CD4-positive, alpha-beta T cell (primary cell): Measurements from ENCODE around the gene ALAS1. TPM values are rescaled to one million over a fixed set of nuclear protein-coding genes. Genes with fewer than 3 reads are reported as not detected.

Source experiments
- ATAC-seq: fragments of 200-7000 bp; cut with Tn5 transposase; one replicate; pipeline ENCODE4 v1.10.0; 2022; ENCODE audit warnings: mild to moderate bottlenecking; ENCODE audit not compliant: poor library complexity
- CTCF ChIA-PET: fragments of 350-600 bp; sonication (Branson Sonifier 250); formaldehyde crosslinking; loops from one replicate; lab custom pipeline; 2021; ENCODE audit warnings: antibody characterized with exemption, inconsistent platforms; lab: Charles Lee
- POLR2A ChIA-PET: fragments of 350-600 bp; sonication (Branson Sonifier 250); formaldehyde crosslinking; loops from one replicate; lab custom pipeline; 2021; ENCODE audit warnings: antibody characterized with exemption, inconsistent platforms; lab: Charles Lee
- DNase-seq, 14 experiments: peaks; one replicate each; pipeline ENCODE4 v3.0.0-alpha.2; 2013 to 2020; ENCODE audit warnings: mixed read lengths in 2 of 14
- H3K27ac ChIP-seq, 2 donors: one replicate each; pipeline versions ENCODE4 v1.5.1 to v1.7.0; 2013; ENCODE audit warnings: low read length in 2 of 2, low read depth in 1 of 2, mild to moderate bottlenecking in 1 of 2
- H3K27me3 ChIP-seq, 2 experiments: 1 replicate in 1 of 2; 2 replicates in 1 of 2; pipeline versions ENCODE4 v1.6.1 to v1.7.0; 2013; ENCODE audit warnings: low read length in 2 of 2, control low read depth in 1 of 2, mild to moderate bottlenecking in 1 of 2, moderate library complexity in 1 of 2; ENCODE audit not compliant: insufficient read depth in 2 of 2, control insufficient read depth in 1 of 2
- H3K36me3 ChIP-seq: one replicate; pipeline ENCODE4 v1.6.1; 2013; ENCODE audit warnings: low read length, control low read depth; ENCODE audit not compliant: insufficient read depth
- H3K4me1 ChIP-seq: one replicate; pipeline ENCODE4 v1.6.1; 2013; ENCODE audit warnings: low read length, control low read depth; ENCODE audit not compliant: insufficient read depth
- H3K4me3 ChIP-seq: one replicate; pipeline ENCODE4 v1.5.1; 2013; ENCODE audit warnings: mild to moderate bottlenecking, low read length, moderate library complexity
- H3K9me3 ChIP-seq, 2 experiments: 1 replicate in 1 of 2; 2 replicates in 1 of 2; pipeline versions ENCODE4 v1.6.1 to v1.7.0; 2013; ENCODE audit warnings: low read length in 2 of 2, mild to moderate bottlenecking in 2 of 2, control low read depth in 1 of 2, moderate library complexity in 1 of 2; ENCODE audit not compliant: control insufficient read depth in 1 of 2, insufficient read depth in 1 of 2
- H3K27ac Mint-ChIP-seq: one replicate; pipeline ENCODE4 v1.8.0; 2020; ENCODE audit warnings: mixed read lengths
- H3K27me3 Mint-ChIP-seq: one replicate; pipeline ENCODE4 v1.8.0; 2021; ENCODE audit warnings: mixed read lengths
- H3K36me3 Mint-ChIP-seq: one replicate; pipeline ENCODE4 v1.8.0; 2021; ENCODE audit warnings: low read depth, mixed read lengths
- H3K4me1 Mint-ChIP-seq: one replicate; pipeline ENCODE4 v1.8.0; 2021; ENCODE audit warnings: low read depth, mixed read lengths
- H3K4me3 Mint-ChIP-seq: one replicate; pipeline ENCODE4 v1.8.0; 2020; ENCODE audit warnings: mild to moderate bottlenecking, mixed read lengths
- H3K9me3 Mint-ChIP-seq: one replicate; pipeline ENCODE4 v1.8.0; 2020; ENCODE audit warnings: mixed read lengths
- intact Hi-C, 2 experiments: fragments of 100-400 bp; cut with DNase I in 1 of 2; cut with micrococcal nuclease in 1 of 2; formaldehyde crosslinking; loops; one replicate each; pipeline versions ENCODE4 v1.15.1 to v1.9.0; 2023 to 2025; cut with DNase I, micrococcal nuclease
- total RNA-seq, 174 experiments: library from RNA in 2 of 174; stranded (reverse) in 2 of 174; gene quantifications; one replicate each; pipeline ENCODE4 v1.2.3 and lab custom pipeline; 2021 to 2026
- TF ChIP-seq, protein P1 (sequence below): fragments of 200-600 bp; IDR thresholded peaks from one replicate; pipeline ENCODE4 v1.8.0; 2022; ENCODE audit warnings: antibody characterized with exemption, mild to moderate bottlenecking

Gene ALAS1
- total RNA-seq, 2 experiments from 2014 or later, result 6.0 to 7.0 TPM

DNA sequence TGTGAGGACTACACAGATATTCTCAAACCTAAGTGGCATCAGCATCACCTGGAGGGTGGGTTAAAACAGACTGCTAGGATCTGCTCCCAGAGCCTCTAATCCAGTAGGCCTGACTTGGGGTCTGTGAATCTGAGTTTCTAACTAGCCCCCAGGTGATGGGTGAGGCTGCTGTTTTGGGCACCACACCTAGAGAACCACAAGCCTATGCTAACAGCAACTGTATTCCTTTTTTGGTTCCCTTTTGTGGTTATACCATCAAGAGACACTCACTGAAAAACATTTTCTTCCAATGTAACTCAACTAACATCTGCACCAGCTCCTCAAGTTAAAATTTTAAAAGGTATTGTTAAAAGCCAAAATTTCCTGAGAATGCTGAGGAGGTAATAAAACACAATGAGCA, 64.5 kb downstream of the ALAS1 start:
- DNase-seq (no peak), ATAC-seq (peak; percentile 68)
- H3K9me3 Mint-ChIP-seq, result no peaks in the 10 kb centered on the region
- H3K4me1 Mint-ChIP-seq, result peaks cover 96% of the 10 kb centered on the region
- peak overlapping the region; percentile 92 for H3K27ac Mint-ChIP-seq
- peak overlapping the region; percentile 57 for H3K4me3 Mint-ChIP-seq
- Histone ChIP-seq H3K27me3 (no peaks in the 10 kb centered on the region), H3K9me3 (no peaks in the 10 kb centered on the region), H3K4me3 (peak overlapping the region; percentile 21), H3K4me1 (peaks cover 59% of the 10 kb centered on the region), H3K27ac (peak overlapping the region; percentile 18 to 58), H3K36me3 (peaks cover 98% of the 10 kb centered on the region)
- CTCF ChIA-PET, result interaction anchor here (1.0 to 1.2 kb wide), 3 partner anchors 9 to 19 kb away, joined by 3 to 4 read pairs (median 4); no protein-coding TSS in a partner anchor
- TF ChIP-seq, protein P1, sequence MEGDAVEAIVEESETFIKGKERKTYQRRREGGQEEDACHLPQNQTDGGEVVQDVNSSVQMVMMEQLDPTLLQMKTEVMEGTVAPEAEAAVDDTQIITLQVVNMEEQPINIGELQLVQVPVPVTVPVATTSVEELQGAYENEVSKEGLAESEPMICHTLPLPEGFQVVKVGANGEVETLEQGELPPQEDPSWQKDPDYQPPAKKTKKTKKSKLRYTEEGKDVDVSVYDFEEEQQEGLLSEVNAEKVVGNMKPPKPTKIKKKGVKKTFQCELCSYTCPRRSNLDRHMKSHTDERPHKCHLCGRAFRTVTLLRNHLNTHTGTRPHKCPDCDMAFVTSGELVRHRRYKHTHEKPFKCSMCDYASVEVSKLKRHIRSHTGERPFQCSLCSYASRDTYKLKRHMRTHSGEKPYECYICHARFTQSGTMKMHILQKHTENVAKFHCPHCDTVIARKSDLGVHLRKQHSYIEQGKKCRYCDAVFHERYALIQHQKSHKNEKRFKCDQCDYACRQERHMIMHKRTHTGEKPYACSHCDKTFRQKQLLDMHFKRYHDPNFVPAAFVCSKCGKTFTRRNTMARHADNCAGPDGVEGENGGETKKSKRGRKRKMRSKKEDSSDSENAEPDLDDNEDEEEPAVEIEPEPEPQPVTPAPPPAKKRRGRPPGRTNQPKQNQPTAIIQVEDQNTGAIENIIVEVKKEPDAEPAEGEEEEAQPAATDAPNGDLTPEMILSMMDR, result no peak
- peaks cover 99% of the 10 kb centered on the region for H3K36me3 Mint-ChIP-seq
- intact Hi-C loops, result loop anchor here in 1 of 2 experiments (1.0 kb wide), 2 partner anchors 9 kb away; no protein-coding TSS in a partner anchor
- H3K27me3 Mint-ChIP-seq, result no peaks in the 10 kb centered on the region
- POLR2A ChIA-PET, result interaction anchor here (0.6 to 3.4 kb wide), 13 partner anchors 9 to 25 kb away, joined by 3 to 33 read pairs (median 4); partner anchors contain the start of genes GLYCTK, PPM1M, TWF2 and WDR82

Other genes with a start within 250 kb of the ALAS1 start
- not detected for gene GPR62, start 242.8 kb upstream of the ALAS1 start, total RNA-seq
- 10 to 100 TPM; 14.7 to 16.8 TPM for gene PCBP4, start 230.7 kb upstream of the ALAS1 start, total RNA-seq
- 10 to 100 TPM; 52.4 to 58.2 TPM for gene ABHD14B, start 224.1 kb upstream of the ALAS1 start, total RNA-seq
- gene ABHD14A, start 223.1 kb upstream of the ALAS1 start, total RNA-seq, result 10 to 100 TPM in 1 of 2 experiments, 1 to 10 TPM in 1; 9.5 to 10.6 TPM
- gene ACY1, start 214.6 kb upstream of the ALAS1 start, total RNA-seq, result 1 to 10 TPM; 4.9 TPM
- 1,000 to 10,000 TPM; 1,843 to 1,901 TPM for gene RPL29, start 202.3 kb upstream of the ALAS1 start, total RNA-seq
- 1 to 10 TPM; 4.8 to 5.2 TPM for gene DUSP7, start 141.6 kb upstream of the ALAS1 start, total RNA-seq
- gene POC1A, start 43.7 kb upstream of the ALAS1 start, total RNA-seq, result under 1 TPM; 0.22 to 0.39 TPM
- under 1 TPM; 0.08 to 0.17 TPM for gene TLR9, start 27.5 kb downstream of the ALAS1 start, total RNA-seq
- 10 to 100 TPM; 17.4 to 21.7 TPM for gene TWF2, start 41.0 kb downstream of the ALAS1 start, total RNA-seq
- 10 to 100 TPM; 36.7 to 40.2 TPM for gene PPM1M, start 47.6 kb downstream of the ALAS1 start, total RNA-seq
- 100 to 1,000 TPM; 114 TPM for gene WDR82, start 80.5 kb downstream of the ALAS1 start, total RNA-seq
- gene GLYCTK, start 89.7 kb downstream of the ALAS1 start, total RNA-seq, result 10 to 100 TPM; 24.4 to 24.6 TPM
- gene DNAH1, start 118.2 kb downstream of the ALAS1 start, total RNA-seq, result 10 to 100 TPM; 49.7 to 50.7 TPM
- gene BAP1, start 211.8 kb downstream of the ALAS1 start, total RNA-seq, result 100 to 1,000 TPM; 149 to 157 TPM
- 10 to 100 TPM; 13.3 to 13.8 TPM for gene PHF7, start 212.5 kb downstream of the ALAS1 start, total RNA-seq
- under 1 TPM; 0.34 to 0.69 TPM for gene SEMA3G, start 246.9 kb downstream of the ALAS1 start, total RNA-seq